ENCODE measurements around the gene TPRN. TPM values are rescaled to one million over a fixed set of nuclear protein-coding genes. Genes with fewer than 3 reads are reported as not detected.
A peak's percentile ranks its signal among the peaks of the same experiment; 100 is the strongest.

Gene TPRN
- polyA plus RNA-seq, 1 of the 3 experiments (the other 2 are of a cell fraction): 5.2 TPM

- POLR2A ChIA-PET: interaction anchor here (1.9 kb wide), 1 partner anchor 28 kb away, joined by 6 read pairs; the partner anchor contains the start of gene TUBB4B
- CTCF ChIA-PET: interaction anchor here (1.6 to 3.6 kb wide), 3 partner anchors 14 to 24 kb away, joined by 3 to 13 read pairs (median 4); partner anchors contain the start of gene RNF224
Measured at GRCh38 chr9:137212520-137212919, 12.0 kb upstream of the TPRN start.

DNA sequence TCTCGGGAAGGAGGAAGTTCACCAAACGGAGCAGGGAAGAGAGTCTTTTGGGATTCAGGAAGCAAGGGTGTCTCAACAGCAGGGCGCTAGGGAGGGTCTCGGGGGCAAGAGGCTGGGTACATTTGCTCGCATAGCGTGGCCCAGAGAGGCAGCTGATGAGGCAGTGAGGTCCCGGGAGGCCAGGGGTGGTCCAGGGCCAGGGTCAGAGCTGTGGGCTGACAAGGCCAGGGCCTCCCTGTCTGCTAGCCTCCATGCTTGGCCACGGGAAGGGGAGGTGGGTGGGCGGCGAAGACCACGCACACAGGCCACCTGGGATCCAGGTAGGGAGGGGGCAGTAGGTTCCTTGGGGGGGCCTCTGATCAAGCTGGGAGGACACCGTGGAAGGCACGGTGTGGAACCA lies 11.0 kb upstream of the TPRN start:
- no peaks in the 10 kb centered on the region for H3K9me3 ChIP-seq
- H3K4me2 ChIP-seq: no peak overlapping the region
- POLR2A ChIA-PET: no interaction called here
- H3K4me1 ChIP-seq (ENCODE audit: control insufficient read depth in 1 of 2, insufficient read depth in 2 of 2, low read depth in 1 of 2, low read length in 1 of 2): peaks cover 3 to 7% of the 10 kb centered on the region in 2 experiments
- no peak overlapping the region for H3K27ac ChIP-seq (ENCODE audit: low read depth in 2 of 2, low read length in 1 of 2)
- DNase-seq: no peak
- H3K36me3 ChIP-seq (replicated peaks in 1 of 2; ENCODE audit: control insufficient read depth in 1 of 2, insufficient read depth in 2 of 2, low read length in 1 of 2): peaks cover 0 to 14% of the 10 kb centered on the region in 2 experiments
- no peak overlapping the region for H3K4me3 ChIP-seq (ENCODE audit: low read depth in 2 of 2, low read length in 1 of 2)
- H4K20me1 ChIP-seq (ENCODE audit: insufficient read depth): no peaks in the 10 kb centered on the region
- no peak overlapping the region for H3K9ac ChIP-seq
- 92% methylated on average over 10 of the region's 13 CpGs for WGBS (ENCODE audit: low lambda C conversion rate)
- H2AFZ ChIP-seq (ENCODE audit: low read depth): no peak overlapping the region
- CTCF ChIA-PET: interaction anchor here (1.2 to 3.6 kb wide), 3 partner anchors 16 to 89 kb away, joined by 3 to 13 read pairs (median 4); partner anchors contain the start of gene RNF224
- no peaks in the 10 kb centered on the region for H3F3A ChIP-seq (replicated peaks; ENCODE audit: insufficient read depth)
- TF ChIP-seq ZBTB33 (IDR thresholded peaks at IDR 0.05; ENCODE audit: borderline replicate concordance, low read depth) (no peak), FOXM1 (IDR thresholded peaks at IDR 0.05; ENCODE audit: low read depth) (no peak)
- peaks cover 17% of the 10 kb centered on the region for H3K79me2 ChIP-seq (ENCODE audit: insufficient read depth)
- no peaks in the 10 kb centered on the region for H3K27me3 ChIP-seq (ENCODE audit: insufficient read depth)
- no peaks in the 10 kb centered on the region for H3K9me2 ChIP-seq

More at GRCh38 chr9:137212520-137212919, 12.0 kb upstream of the TPRN start:
- no peaks in the 10 kb centered on the region for H3K27me3 ChIP-seq (ENCODE audit: insufficient read depth)
- peaks cover 0 to 14% of the 10 kb centered on the region in 2 experiments for H3K36me3 ChIP-seq (replicated peaks in 1 of 2; ENCODE audit: control insufficient read depth in 1 of 2, insufficient read depth in 2 of 2, low read length in 1 of 2)
- H2AFZ ChIP-seq (ENCODE audit: low read depth): no peak overlapping the region
- no peaks in the 10 kb centered on the region for H4K20me1 ChIP-seq (ENCODE audit: insufficient read depth)
- no peak overlapping the region for H3K27ac ChIP-seq (ENCODE audit: low read depth in 2 of 2, low read length in 1 of 2)
- H3K4me2 ChIP-seq: no peak overlapping the region
- TF ChIP-seq, protein P1, sequence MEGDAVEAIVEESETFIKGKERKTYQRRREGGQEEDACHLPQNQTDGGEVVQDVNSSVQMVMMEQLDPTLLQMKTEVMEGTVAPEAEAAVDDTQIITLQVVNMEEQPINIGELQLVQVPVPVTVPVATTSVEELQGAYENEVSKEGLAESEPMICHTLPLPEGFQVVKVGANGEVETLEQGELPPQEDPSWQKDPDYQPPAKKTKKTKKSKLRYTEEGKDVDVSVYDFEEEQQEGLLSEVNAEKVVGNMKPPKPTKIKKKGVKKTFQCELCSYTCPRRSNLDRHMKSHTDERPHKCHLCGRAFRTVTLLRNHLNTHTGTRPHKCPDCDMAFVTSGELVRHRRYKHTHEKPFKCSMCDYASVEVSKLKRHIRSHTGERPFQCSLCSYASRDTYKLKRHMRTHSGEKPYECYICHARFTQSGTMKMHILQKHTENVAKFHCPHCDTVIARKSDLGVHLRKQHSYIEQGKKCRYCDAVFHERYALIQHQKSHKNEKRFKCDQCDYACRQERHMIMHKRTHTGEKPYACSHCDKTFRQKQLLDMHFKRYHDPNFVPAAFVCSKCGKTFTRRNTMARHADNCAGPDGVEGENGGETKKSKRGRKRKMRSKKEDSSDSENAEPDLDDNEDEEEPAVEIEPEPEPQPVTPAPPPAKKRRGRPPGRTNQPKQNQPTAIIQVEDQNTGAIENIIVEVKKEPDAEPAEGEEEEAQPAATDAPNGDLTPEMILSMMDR (IDR thresholded peaks at IDR 0.05): no peak
- H3K4me1 ChIP-seq (ENCODE audit: control insufficient read depth in 1 of 2, insufficient read depth in 2 of 2, low read depth in 1 of 2, low read length in 1 of 2): no peaks in the 10 kb centered on the region
- H3K9ac ChIP-seq: no peak overlapping the region
- no peaks in the 10 kb centered on the region for H3F3A ChIP-seq (replicated peaks; ENCODE audit: insufficient read depth)
- no peak overlapping the region for H3K4me3 ChIP-seq (ENCODE audit: low read depth in 2 of 2, low read length in 1 of 2)
- no peaks in the 10 kb centered on the region for H3K9me3 ChIP-seq
- no peaks in the 10 kb centered on the region for H3K9me2 ChIP-seq
- WGBS (ENCODE audit: low lambda C conversion rate): 91% methylated on average over 17 of the region's 21 CpGs
- no peak for DNase-seq
- peaks cover 8% of the 10 kb centered on the region; the same call in 1 of the 2 replicates for H3K79me2 ChIP-seq (ENCODE audit: insufficient read depth)

DNA sequence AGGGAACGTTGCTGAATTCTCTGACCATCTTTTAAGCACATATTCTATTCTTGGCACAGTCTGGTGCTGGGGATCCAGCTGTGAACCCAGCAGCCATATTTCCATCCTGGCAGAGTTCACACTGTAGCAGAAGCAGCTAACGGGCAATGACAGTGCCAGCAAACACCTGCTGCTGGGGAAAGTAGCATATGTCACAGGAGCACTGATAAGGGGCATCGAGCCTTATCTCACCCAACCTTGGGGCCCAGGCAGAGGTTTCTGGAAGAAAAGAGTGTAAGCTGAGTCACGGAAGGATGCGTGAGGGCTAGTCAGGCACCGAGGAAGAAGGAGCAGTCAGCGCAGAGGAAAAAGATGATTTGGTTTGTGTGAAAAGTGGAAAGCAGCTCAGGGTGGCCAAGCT lies 6.1 kb upstream of the TPRN start:
- CTCF ChIA-PET: interaction anchor here (0.6 to 1.4 kb wide), 4 partner anchors 10 to 239 kb away, joined by 3 to 6 read pairs (median 4); partner anchors contain the start of genes ANAPC2, RNF224 and SSNA1
- no peaks in the 10 kb centered on the region for H3K36me3 ChIP-seq (replicated peaks in 1 of 2; ENCODE audit: control insufficient read depth in 1 of 2, insufficient read depth in 2 of 2, low read length in 1 of 2)
- H2AFZ ChIP-seq (ENCODE audit: low read depth): no peak overlapping the region
- WGBS (ENCODE audit: low lambda C conversion rate): 62% methylated on average over 7 of the region's 7 CpGs
- peak overlapping the region; percentile 100 for H3K4me2 ChIP-seq
- no peaks in the 10 kb centered on the region for H3K9me3 ChIP-seq
- H3K79me2 ChIP-seq (ENCODE audit: insufficient read depth): peaks cover 64% of the 10 kb centered on the region
- no peaks in the 10 kb centered on the region for H4K20me1 ChIP-seq (ENCODE audit: insufficient read depth)
- no peaks in the 10 kb centered on the region for H3K9me2 ChIP-seq
- no peak overlapping the region for H3K27ac ChIP-seq (ENCODE audit: low read depth in 2 of 2, low read length in 1 of 2)
- H3F3A ChIP-seq (replicated peaks; ENCODE audit: insufficient read depth): peaks cover 9% of the 10 kb centered on the region
- POLR2A ChIA-PET: interaction anchor here (1.4 kb wide), 1 partner anchor 18 kb away, joined by 3 read pairs; the partner anchor contains the start of genes ANAPC2 and SSNA1
- H3K4me1 ChIP-seq (ENCODE audit: control insufficient read depth in 1 of 2, insufficient read depth in 2 of 2, low read depth in 1 of 2, low read length in 1 of 2): peaks cover 11 to 32% of the 10 kb centered on the region in 2 experiments
- no peaks in the 10 kb centered on the region for H3K27me3 ChIP-seq (ENCODE audit: insufficient read depth)
- TF ChIP-seq SMC3 (IDR thresholded peaks at IDR 0.05; ENCODE audit: low read depth, low read length) (no peak), GATA2 (CRISPR knock-in tag; IDR thresholded peaks at IDR 0.05) (no peak), ZBTB33 (IDR thresholded peaks at IDR 0.05; ENCODE audit: borderline replicate concordance, low read depth) (no peak), YY1 (IDR thresholded peaks at IDR 0.05; ENCODE audit: low read depth) (no peak), RFX5 (IDR thresholded peaks at IDR 0.05; ENCODE audit: low read length) (no peak), FOXJ3 (CRISPR knock-in tag; IDR thresholded peaks at IDR 0.05) (no peak)
- H3K9ac ChIP-seq: peak overlapping the region; percentile 99
- peak overlapping the region; percentile 87 to 100 for H3K4me3 ChIP-seq (ENCODE audit: low read depth in 2 of 2, low read length in 1 of 2)
- DNase-seq: no peak
